Thyroid gland (tissue), 4 donors: ENCODE measurements around the gene NUDT3.

ENCODE experiments used
- POLR2A ChIP-seq, 2 donors: fragments of 450-650 bp; IDR thresholded peaks; one replicate each; pipeline ENCODE4 v1.6.1; 2017; ENCODE audit warnings: antibody characterized with exemption in 2 of 2, mild to moderate bottlenecking in 2 of 2, moderate library complexity in 1 of 2
- TF ChIP-seq, protein P1 (sequence below), 6 experiments: fragments of 200-600 bp in 3 of 6; fragments of 450-650 bp in 3 of 6; sonication (generic) in 3 of 6; IDR thresholded peaks; one replicate each; pipeline ENCODE4 v1.5.1; 2016 to 2019; ENCODE audit warnings: antibody characterized with exemption in 6 of 6, mild to moderate bottlenecking in 2 of 6, inconsistent platforms in 1 of 6, moderate library complexity in 1 of 6

DNA sequence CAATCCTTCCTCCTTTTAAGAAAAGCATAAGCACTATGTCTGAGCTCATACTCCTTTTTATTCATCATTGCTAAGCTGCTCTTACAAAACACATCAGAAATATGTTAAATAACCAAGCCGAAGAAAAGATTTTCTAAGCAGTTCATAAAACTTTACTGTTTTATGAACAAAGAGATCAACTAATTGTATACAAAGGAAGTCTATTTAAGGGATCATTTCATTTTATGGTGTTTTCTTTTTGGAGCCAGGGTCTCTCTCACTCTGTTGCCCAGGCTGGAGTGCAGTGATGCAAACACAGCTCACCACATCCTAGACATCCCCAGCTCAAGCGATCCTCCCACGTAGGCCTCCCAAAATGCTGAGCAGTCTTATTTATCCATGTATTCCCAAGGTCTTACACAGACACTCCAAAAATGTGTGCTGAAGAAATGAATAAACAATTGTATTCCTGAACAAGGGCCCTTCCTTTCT is 9.3 kb downstream of the NUDT3 start:
- TF ChIP-seq, protein P1, sequence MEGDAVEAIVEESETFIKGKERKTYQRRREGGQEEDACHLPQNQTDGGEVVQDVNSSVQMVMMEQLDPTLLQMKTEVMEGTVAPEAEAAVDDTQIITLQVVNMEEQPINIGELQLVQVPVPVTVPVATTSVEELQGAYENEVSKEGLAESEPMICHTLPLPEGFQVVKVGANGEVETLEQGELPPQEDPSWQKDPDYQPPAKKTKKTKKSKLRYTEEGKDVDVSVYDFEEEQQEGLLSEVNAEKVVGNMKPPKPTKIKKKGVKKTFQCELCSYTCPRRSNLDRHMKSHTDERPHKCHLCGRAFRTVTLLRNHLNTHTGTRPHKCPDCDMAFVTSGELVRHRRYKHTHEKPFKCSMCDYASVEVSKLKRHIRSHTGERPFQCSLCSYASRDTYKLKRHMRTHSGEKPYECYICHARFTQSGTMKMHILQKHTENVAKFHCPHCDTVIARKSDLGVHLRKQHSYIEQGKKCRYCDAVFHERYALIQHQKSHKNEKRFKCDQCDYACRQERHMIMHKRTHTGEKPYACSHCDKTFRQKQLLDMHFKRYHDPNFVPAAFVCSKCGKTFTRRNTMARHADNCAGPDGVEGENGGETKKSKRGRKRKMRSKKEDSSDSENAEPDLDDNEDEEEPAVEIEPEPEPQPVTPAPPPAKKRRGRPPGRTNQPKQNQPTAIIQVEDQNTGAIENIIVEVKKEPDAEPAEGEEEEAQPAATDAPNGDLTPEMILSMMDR (IDR thresholded peaks at IDR 0.05): no peak
- no peak for TF ChIP-seq POLR2A (IDR thresholded peaks at IDR 0.05)
